WTC11 (cell line): ENCODE results near the gene DRG2.

Experiments
- CTCF ChIP-seq: fragments of 200-600 bp; IDR thresholded peaks from 2 replicates; pipeline ENCODE4 v1.8.0; 2022; ENCODE audit warnings: antibody characterized with exemption
- ESRRA ChIP-seq: sonication (generic); formaldehyde crosslinking; IDR thresholded peaks from 2 replicates; pipeline ENCODE4 v1.8.1; 2022; ENCODE audit warnings: mild to moderate bottlenecking, missing genetic modification reagents, borderline replicate concordance
- ZNF425 ChIP-seq: fragments of 250-450 bp; sonication (Bioruptor Pico); conservative IDR thresholded peaks from 2 replicates; pipeline ENCODE4 v1.9.0; 2021; ENCODE audit warnings: mild to moderate bottlenecking
- ZNF512 ChIP-seq: sonication (generic); formaldehyde crosslinking; IDR thresholded peaks from 2 replicates; pipeline ENCODE4 v1.8.1; 2022; ENCODE audit warnings: missing genetic modification reagents, borderline replicate concordance
- ZNF532 ChIP-seq: fragments of 250-450 bp; sonication (Bioruptor Pico); IDR thresholded peaks from 2 replicates; pipeline ENCODE4 v1.9.0; 2021; ENCODE audit warnings: mild to moderate bottlenecking, borderline replicate concordance

- TF ChIP-seq ZNF512 (CRISPR knock-in tag) = no peak
- no peak for TF ChIP-seq ESRRA (CRISPR knock-in tag)
- no peak for TF ChIP-seq CTCF
- TF ChIP-seq ZNF532 (CRISPR knock-in tag) = no peak
- no peak for TF ChIP-seq ZNF425 (CRISPR knock-in tag)
These were observed 67.4 kb downstream of the DRG2 start for GRCh38 chr17:18155179-18155578.
